ENCODE measurements around the gene SHCBP1. TPM values are rescaled to one million over a fixed set of nuclear protein-coding genes. Genes with fewer than 3 reads are reported as not detected.
A peak's percentile ranks its signal among the peaks of the same experiment; 100 is the strongest.

Gene SHCBP1
- total RNA-seq, 1 donor from 2014 or later, result 6.5 TPM

DNA sequence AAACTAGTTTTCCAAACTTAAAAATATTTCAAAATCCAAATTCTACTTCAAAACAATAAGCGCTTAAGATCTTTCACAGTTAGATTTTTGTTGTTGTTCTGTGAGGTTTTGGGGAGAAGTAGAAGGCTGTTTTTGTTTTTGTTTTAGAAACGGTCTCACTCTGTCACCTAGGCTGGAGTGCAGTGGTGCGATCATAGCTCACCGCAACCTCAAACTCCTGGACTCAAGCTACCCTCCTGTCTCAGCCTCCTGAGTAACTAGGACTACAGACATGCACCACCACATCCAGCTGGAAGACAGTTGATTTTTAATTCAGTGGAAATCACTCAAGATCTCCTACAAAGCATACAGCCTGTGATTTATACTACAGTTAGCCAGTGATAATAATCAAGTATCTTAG lies 2.7 kb downstream of the SHCBP1 start:
- DNase-seq (ENCODE audit: extremely low read depth, low read depth, low spot score), result no peak

DNA sequence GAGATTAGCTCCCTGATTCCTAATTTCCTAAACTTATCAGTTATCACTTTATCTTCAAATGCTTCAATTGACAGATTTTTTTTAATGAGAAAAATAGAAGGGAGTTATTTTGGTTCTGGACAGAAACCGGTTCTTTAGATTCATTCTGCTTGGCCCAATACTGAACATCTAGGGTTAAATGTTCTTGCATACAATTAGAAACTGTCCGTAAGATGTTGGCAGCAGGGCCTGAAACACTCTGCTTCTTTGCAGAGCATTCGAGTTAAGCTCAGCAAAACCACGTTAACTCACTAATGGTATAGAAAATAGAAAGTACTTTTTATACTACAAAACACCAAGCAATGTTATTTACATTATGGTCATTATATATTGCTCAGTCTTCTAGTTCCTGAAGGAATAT lies 7.2 kb downstream of the SHCBP1 start:
- DNase-seq (ENCODE audit: extremely low read depth, low read depth, low spot score), result no peak

DNA sequence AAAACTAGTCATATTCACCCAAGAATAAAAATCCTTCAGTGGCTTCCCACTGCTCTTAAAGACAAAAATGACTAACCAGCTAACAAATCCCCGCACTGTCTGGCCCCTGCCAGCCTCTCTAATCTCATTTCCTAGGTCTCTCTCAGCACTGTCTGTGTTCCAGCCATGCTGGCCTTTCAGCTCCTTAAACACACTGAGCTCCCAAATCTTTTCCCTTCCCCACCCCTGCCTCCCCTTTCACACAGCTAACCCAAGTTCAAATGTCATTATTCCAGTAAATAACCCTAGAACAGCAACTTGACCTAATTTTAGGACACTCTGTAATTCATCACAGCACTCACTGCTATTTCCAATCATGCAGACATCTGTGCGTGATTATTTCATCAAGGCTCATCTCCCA lies 7.8 kb downstream of the SHCBP1 start:
- DNase-seq (ENCODE audit: extremely low read depth, low read depth, low spot score), result no peak

DNA sequence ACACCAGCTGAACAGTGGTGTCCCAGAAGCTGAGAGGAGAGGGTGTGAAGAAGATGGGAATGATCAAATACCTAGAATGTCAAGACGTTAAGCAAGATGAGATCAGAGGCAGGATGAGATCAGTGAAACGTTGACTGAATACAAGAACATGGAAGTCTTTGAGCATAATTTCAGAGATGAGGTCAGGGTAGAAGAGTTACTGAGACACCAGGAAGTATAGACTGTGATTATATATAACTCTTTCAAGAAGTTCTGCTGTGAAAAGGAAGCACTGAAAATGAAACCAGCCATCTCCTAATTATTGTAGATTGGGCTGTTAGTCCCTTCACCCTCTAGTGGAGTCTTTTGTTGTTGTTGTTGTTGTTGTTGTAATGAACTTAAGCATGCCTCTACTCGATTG lies 9.1 kb downstream of the SHCBP1 start:
- no peak for DNase-seq (ENCODE audit: extremely low read depth, low read depth, low spot score)

DNA sequence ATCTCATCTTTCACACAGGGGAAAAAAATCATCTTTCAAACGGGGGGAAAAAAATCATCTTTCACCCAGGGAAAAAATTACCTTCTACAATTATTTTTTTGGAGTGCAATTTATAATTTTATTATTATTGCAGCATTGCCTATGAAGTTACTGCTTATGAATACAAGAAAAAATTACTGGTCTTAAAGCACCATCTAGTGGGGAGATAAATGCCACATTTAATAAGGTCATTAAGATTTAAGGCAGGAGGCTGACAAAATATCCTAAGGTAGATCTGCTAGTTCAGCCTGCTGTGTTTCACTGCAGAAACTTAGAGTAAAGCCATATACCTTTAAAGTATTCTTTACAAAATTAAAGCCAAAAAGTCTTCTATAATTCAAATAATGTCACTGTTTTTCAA lies 13.7 kb downstream of the SHCBP1 start:
- peak; percentile 45 for DNase-seq (ENCODE audit: extremely low read depth, low read depth, low spot score)

DNA sequence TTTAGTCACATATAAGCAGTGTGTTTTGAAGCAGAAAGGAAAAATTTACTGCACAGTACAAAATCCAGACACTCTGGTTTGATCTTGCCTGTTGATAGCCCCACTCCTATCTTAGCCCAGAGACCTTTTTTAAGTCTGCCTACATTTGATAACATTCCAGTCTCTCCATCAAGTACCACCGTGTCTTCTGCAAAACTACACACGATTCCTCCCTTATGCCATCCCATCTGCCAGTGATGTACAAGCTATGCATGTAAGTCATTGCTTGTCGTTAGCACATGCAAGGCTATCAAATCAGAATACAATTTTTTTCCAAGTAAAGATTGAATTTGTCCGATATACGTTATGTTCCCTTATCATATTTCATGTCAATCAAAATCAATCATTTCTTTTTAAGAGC lies 14.9 kb downstream of the SHCBP1 start:
- DNase-seq (ENCODE audit: extremely low read depth, low read depth, low spot score), result no peak

DNA sequence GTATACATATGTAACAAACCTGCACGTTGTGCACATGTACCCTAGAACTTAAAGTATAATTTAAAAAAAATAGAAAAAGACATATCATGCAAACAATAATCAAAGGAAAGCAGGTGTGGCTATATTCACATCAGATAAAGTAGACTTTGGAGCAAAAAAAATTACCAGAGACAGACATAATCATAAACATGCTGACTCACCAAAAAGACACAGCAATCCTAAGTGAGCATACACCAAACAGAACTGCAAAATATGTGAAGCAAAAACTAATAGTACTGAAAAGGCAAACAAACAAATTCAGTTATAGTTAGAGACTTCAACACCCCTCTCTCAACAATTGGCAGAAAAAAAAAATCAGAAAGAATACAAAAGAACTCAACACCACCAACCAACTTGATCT lies 29.9 kb downstream of the SHCBP1 start:
- no peak for DNase-seq (ENCODE audit: extremely low read depth, low read depth, low spot score)

DNA sequence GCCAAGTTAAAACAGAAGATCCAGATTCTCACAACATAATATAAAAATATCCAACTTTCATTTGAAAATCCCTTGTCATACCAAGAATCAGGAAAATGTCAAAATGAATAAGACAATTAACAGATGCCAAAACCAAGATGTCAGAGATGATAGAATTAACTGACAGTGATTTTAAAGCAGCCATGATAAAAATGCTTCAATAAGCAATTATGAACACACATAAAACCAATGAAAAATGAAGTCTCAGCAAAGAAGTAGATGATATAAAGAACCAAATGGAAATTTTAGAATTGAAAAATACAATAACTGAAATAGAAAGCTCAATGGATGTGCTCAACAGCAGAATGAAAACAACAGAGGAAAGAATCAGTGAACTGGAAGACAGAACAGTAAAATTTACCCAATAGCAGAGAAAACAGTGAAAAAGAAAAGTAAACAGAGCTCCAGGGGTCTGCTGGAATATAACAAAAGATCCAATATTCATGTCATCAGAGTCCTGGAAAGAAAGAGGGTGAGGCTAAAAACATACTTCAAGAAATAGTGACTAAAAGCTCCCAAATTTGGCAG lies 35.1 kb downstream of the SHCBP1 start:
- DNase-seq (ENCODE audit: extremely low read depth, low read depth, low spot score), result no peak

DNA sequence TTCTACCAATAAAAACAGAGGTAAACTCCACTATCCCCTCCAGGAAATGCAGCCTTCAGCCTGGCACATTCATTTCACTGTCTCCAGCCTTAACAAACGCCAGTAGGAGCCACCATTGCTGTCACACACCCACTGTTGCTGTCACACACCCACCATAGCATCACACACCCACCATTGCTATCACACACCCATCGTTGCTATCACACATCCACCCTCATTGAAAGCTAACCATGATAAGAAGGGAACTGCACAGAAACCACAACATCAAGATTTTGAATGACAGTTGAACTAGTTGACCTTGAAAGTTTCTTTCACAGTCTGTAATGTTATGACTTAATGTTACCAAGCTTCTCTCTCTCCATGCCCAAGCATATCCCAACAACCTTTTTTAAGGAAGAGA lies 38.1 kb downstream of the SHCBP1 start:
- DNase-seq (ENCODE audit: extremely low read depth, low read depth, low spot score), result no peak

DNA sequence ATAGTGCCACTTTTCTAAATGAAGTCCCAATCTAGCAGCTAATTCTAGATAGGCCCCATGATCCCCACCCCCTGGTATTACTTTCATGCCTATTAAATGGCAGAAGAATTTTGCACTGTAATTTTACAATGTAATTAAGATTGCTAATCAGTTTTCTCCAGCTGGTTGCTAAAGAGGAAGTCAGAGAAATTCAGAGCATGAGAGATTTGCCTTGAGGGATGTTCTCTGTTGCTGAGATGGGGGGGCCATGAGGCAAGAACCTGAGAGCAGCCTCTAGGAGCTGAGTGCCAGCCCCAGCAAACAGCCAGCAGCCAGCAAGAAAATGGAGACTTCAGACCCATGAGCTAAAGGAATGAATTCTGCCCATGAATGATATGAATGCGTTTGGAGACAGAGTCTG lies 38.9 kb downstream of the SHCBP1 start:
- no peak for DNase-seq (ENCODE audit: extremely low read depth, low read depth, low spot score)

DNA sequence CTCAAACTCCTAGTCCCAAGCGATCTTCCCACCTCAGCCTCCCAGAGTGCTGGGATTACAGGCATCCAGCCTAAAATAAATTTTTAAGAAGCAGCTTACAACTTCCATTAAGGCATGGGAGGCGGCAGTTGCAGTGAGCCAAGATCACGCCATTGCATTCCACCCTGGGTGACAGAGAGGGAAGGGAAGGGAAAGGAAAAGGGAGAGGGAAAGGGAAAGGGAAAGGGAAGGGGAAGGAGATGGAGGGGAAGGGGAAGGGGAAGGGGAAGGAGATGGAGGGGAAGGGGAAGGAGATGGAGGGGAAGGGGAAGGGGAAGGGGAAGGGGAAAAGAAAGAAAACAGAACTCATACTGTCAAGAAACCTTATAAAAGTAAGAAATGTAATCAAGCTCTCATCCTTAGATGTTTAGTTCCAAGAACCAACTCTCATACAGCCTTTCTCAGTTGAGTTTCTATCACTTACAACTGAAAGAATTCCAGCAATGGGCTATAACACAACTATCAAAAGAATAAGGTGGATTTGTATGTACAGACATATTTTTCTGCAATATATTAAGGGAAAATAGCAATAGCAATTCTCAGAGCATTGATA lies 43.1 kb downstream of the SHCBP1 start:
- no peak for DNase-seq (ENCODE audit: extremely low read depth, low read depth, low spot score)

DNA sequence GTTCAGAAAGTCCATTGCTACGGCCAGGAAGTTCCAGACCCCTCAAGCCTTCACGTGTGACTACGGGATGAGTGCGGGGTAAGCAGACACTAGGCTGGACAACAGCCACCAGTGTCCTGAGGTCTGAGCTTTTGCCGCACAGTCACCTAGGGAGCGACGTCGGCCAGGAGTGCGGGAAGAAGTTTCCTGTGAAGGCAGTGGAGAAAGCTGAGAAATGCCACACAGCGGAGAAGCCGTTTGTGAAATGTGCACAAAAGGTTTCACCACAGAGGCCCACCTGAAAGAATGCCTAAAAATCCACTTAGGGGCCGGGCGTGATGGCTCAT lies 47.4 kb downstream of the SHCBP1 start:
- no peak for DNase-seq (ENCODE audit: extremely low read depth, low read depth, low spot score)

DNA sequence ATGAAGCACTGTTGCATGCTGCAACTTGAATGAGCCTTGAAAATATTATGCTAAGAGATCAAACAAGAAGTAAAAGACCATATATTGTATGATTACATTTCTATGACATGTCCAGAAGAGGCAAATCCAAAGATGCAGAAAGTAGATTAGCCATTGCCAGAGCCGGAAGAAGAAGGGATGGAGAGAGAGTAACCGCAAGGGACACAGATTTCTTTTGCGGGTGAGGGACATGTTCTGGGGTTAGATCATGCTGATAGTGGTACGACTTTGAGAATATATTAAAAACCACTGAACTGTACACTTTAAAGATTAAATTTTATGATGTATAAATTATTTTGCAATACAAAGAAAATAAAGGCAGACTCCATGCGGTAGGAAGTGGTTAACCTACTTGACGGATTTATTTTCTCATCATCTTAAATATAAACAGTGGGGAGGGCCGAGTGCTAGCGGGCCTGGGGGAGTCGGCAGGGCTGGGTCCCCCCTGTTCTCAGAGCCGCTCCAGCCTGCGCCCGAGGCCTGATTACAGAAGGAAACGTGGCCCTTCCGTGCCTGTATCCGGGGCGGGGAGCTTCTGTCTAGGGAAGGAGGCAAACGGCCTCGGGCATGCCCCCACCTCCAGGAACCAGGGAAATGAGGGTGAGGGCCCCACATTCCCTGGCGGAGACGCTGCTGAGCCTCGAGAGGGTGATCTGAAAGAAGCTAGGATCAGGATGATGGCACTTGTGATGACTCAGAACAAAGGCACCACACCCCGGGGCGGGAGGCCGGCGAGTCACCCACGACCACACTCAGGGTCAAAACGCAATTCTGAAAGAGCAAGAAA lies 48.0 kb downstream of the SHCBP1 start:
- no peak for DNase-seq (ENCODE audit: extremely low read depth, low read depth, low spot score)

DNA sequence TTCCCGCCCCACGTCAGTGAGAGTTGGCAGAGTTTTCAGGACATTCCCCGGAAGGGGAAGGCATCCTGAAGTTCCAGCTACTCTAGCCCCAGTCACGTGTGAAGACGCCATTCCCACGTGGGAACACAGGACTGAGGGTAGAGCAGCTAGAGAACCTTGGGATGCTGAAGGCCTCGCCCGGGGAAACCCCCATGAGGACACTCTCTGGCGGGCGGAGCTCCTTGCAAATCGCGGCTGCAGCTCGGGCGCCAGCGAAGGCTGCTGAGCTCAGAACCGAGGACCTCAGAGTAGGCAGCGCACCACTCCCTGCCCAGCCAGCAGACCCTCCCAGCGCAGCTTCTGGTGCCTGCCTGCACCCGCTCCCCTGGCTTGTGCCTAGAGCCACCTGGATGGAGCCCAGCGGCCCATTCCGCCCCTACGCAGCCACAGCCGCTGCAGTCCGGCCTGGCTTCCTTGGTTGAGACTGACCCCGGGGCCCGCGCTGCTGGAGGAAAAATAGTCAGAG lies 51.9 kb downstream of the SHCBP1 start:
- DNase-seq (ENCODE audit: extremely low read depth, low read depth, low spot score), result no peak

DNA sequence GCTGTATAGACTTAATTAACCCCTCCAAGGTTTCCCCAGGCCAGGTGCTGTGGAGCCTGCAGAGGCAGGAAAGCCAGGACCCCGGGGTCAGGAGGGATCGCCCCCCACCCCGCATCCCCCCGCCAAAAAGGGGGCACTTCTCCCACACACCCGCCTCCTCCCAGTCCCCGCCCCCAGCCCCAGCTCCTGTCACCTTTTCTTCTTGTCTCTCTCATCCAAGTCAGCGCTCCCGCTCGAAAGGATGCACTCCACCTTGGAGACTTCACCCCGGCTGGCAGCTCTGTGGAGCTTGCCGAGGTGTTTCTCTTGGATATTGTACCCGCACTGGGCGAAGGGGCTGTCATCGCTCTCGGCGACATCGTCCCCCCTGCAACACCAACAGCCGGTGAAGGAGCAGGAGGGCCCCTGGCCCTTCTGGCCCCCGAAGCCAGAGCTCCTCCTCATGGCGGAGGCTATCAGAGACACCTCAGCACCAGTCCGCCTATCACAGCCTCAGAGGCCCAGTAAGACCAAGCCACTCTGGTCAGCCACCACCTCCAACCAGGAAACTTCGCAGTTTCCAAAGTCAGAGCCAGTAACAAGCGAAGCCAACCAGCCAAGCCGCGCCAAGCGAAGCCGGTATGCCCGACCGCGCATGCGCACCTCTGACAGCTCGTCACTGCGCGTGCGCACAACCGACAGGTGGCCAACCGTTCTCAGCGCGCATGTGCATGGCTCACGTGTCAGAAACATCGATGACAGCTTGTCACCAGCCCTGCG lies 52.5 kb downstream of the SHCBP1 start:
- no peak for DNase-seq (ENCODE audit: extremely low read depth, low read depth, low spot score)

DNA sequence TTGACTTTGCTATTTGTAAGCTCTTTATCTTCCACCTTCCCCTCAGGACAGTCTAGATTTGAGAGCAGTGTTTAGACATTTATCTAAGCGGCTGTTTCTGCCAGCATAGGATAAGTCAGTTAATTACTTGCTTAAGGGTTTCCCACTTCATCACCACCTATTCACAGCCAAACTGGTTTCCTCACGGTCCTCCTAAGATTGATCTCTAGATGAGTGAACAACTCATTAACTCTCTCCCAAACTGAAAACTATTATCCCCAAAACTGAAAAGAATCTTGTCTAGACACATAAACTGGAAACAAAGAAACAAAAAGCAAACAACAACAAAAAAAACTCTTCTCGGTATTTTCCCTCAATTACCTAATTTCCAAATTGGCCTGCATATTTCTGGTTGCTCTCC lies 58.2 kb downstream of the SHCBP1 start:
- no peak for DNase-seq (ENCODE audit: extremely low read depth, low read depth, low spot score)

DNA sequence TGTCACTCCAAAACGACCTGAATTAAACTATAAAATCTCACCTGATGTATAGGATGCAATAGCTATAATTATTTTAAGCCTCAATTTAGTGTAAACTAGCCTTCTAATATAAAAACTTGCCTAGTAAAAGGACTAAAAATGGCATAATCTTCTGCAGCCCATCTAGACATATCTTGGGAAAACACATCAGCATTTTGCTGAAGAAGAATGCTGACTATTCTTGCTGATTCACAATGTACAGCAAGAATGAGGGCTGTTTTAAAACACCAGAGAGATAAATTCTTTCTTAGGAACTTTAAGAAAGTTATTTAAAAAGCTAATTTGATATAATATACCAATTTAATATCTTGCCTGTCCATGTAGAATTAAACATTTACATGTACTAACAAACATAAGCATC lies 63.2 kb downstream of the SHCBP1 start:
- DNase-seq (ENCODE audit: extremely low read depth, low read depth, low spot score), result no peak

DNA sequence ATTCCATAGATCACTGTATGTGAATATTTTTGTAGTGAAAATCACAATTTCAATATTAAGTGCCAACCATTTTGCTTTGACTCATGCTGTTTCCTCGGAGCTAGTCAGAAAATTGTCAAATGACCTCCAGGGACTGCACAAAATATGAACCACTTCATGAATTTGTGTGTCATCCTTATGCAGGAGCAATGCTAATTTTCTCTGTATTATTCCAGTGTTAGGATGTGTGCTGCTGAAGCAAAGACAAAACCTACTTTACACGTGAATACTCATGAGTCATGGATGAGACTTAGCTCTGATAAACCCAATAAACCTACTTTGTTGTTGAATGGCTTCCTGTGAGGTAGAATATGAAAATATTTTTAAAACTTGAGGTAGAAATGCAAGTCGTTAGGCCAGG lies 65.2 kb downstream of the SHCBP1 start:
- DNase-seq (ENCODE audit: extremely low read depth, low read depth, low spot score), result no peak

DNA sequence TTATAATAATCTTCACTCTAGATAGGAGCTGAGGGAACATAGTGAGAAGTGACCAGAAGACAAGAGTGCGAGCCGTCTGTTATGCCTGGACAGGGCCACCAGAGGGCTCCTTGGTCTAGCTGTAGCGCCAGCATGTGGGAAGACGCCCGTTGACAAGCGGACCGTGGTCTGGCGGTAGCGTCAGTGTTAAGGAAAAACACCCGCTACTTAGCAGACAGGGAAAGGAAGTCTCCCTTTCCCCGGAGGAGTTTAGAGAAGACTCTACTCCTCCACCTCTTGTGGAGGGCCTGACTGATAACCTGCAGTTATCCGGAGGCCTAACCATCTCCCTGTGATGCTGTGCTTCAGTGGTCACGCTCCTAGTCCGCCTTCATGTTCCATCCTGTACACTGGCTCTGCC lies 66.7 kb downstream of the SHCBP1 start:
- peak; percentile 20 for DNase-seq (ENCODE audit: extremely low read depth, low read depth, low spot score)

DNA sequence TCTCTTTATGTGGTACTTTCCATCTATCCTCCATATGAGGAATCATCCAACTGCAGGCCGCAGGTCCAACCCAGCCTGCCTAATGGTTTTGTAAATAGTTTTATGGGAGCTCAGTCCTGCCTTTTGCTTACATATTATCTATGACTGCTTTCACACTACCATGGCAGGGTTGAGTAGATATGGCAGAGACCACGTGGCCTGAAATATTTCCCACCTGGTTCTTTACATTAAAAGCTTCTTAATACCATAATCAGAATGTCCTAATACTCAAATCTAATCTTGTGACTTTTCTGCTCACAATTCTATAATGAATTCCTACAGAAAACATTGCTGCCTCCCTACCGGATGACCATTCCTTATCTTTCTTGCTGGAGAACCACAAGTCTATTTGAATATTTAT lies 71.7 kb downstream of the SHCBP1 start:
- no peak for DNase-seq (ENCODE audit: extremely low read depth, low read depth, low spot score)

Measured in glomerular endothelial cell (primary cell).